HepG2 (cell line): ENCODE measurements around the gene SMPD1. TPM values are rescaled to one million over a fixed set of nuclear protein-coding genes. Genes with fewer than 3 reads are reported as not detected.
A peak's percentile ranks its signal among the peaks of the same experiment; 100 is the strongest.

ENCODE experiments used
- ATAC-seq: fragments of 200-7000 bp; cut with Tn5 transposase; 3 replicates; pipeline ENCODE4 v1.9.1; 2020; ENCODE audit warnings: mild to moderate bottlenecking, moderate library complexity
- BruUV-seq: library from RNA; stranded (reverse); fragments of 400-500 nt; replicated peaks from 2 replicates; lab custom pipeline; 2021; lab: Mats Ljungman, UMichigan
- CTCF ChIA-PET: fragments of 300-600 bp; formaldehyde crosslinking; extraction: SDS; loops from one replicate; lab custom pipeline; 2021; ENCODE audit warnings: low total read pairs, inconsistent platforms, low intra/inter-chr PET ratio; lab: Yijun Ruan, JAX
- POLR2A ChIA-PET: fragments of 350-600 bp; sonication (Branson Sonifier 250); formaldehyde crosslinking; loops from one replicate; lab custom pipeline; 2020; ENCODE audit warnings: antibody characterized with exemption, inconsistent platforms; lab: Yijun Ruan, JAX
- DNase-seq: peaks from one replicate; pipeline ENCODE4 v3.0.0-alpha.2; 2015; ENCODE audit warnings: low spot score
- FAIRE-seq: peaks from 3 replicates; lab custom pipeline; 2011; peaks lifted over from hg19 to GRCh38; lab: Jason Lieb, UNC
- H2AFZ ChIP-seq: one replicate; pipeline ENCODE4 v1.6.1; 2011; ENCODE audit warnings: low read length, inconsistent platforms
- H3K27ac ChIP-seq: fragments of 300-600 bp; 3 replicates; pipeline ENCODE4 v1.8.0; 2011; ENCODE audit warnings: mixed run types, mild to moderate bottlenecking, mixed read lengths, low read length, inconsistent platforms; ENCODE audit not compliant: insufficient read depth; ENCODE audit errors: extremely low read length
- H3K27me3 ChIP-seq, 2 experiments: fragments of 200-600 bp in 1 of 2; 2 replicates in 1 of 2; 3 replicates in 1 of 2; pipeline versions ENCODE4 v1.6.0 to v1.8.0; 2011; ENCODE audit warnings: low read length in 2 of 2, mild to moderate bottlenecking in 2 of 2, moderate library complexity in 2 of 2, inconsistent platforms in 1 of 2; ENCODE audit not compliant: insufficient read depth in 2 of 2, control insufficient read depth in 1 of 2
- H3K36me3 ChIP-seq, 2 experiments: fragments of 200-600 bp in 1 of 2; replicated peaks in 1 of 2; 2 replicates in 1 of 2; 3 replicates in 1 of 2; pipeline versions ENCODE4 v1.5.1 to v1.8.0; 2011; ENCODE audit warnings: low read length in 2 of 2, inconsistent platforms in 1 of 2; ENCODE audit not compliant: insufficient read depth in 2 of 2, control insufficient read depth in 1 of 2
- H3K4me1 ChIP-seq: 2 replicates; pipeline ENCODE4 v1.5.1; 2012; ENCODE audit warnings: low read length, inconsistent platforms; ENCODE audit not compliant: insufficient read depth
- H3K4me2 ChIP-seq: 2 replicates; pipeline ENCODE4 v1.6.0; 2011; ENCODE audit warnings: low read depth, low read length, inconsistent platforms
- H3K4me3 ChIP-seq, 3 experiments: fragments of 200-600 bp in 1 of 3; sonication (generic), shearing (Covaris generic) in 1 of 3; replicated peaks in 1 of 3; 2 replicates each; pipeline ENCODE4 v1.5.1; 2011 to 2016; ENCODE audit warnings: low read length in 3 of 3, inconsistent platforms in 2 of 3, low read depth in 2 of 3, mild to moderate bottlenecking in 2 of 3, control low read depth in 1 of 3, mixed read lengths in 1 of 3; ENCODE audit not compliant: insufficient read depth in 1 of 3
- H3K79me2 ChIP-seq: one replicate; pipeline ENCODE4 v1.6.1; 2011; ENCODE audit warnings: low read length, inconsistent platforms; ENCODE audit not compliant: insufficient read depth
- H3K9ac ChIP-seq: 2 replicates; pipeline ENCODE4 v1.6.0; 2011; ENCODE audit warnings: mild to moderate bottlenecking, low read depth, low read length, inconsistent platforms; ENCODE audit not compliant: insufficient read depth
- H3K9me3 ChIP-seq: 2 replicates; pipeline ENCODE4 v1.5.1; 2012; ENCODE audit warnings: mild to moderate bottlenecking, low read length
- H4K20me1 ChIP-seq: 2 replicates; pipeline ENCODE4 v1.6.0; 2011; ENCODE audit warnings: inconsistent platforms, mild to moderate bottlenecking, low read length, moderate library complexity; ENCODE audit not compliant: insufficient read depth
- CCAR2 ChIP-seq: fragments of 200-400 bp; formaldehyde crosslinking; optimal IDR thresholded peaks from 2 replicates; pipeline ENCODE3; 2018; ENCODE audit warnings: low read depth, mild to moderate bottlenecking, low read length, moderate library complexity
- CENPX ChIP-seq: sonication (generic); formaldehyde crosslinking; IDR thresholded peaks from 2 replicates; pipeline ENCODE4 v1.9.0; 2021; ENCODE audit warnings: mild to moderate bottlenecking, missing genetic modification reagents, moderate library complexity
- EEA1 ChIP-seq: sonication (generic); formaldehyde crosslinking; IDR thresholded peaks from 2 replicates; pipeline ENCODE4 v1.5.1; 2020; ENCODE audit warnings: mild to moderate bottlenecking, missing genetic modification reagents, borderline replicate concordance
- FOXA1 ChIP-seq, 2 experiments: fragments of 450-650 bp in 1 of 2; sonication (generic) in 1 of 2; formaldehyde crosslinking in 1 of 2; IDR thresholded peaks; 2 replicates each; pipeline versions ENCODE4 v1.4.0 to v1.6.1; 2016 to 2020; ENCODE audit warnings: missing genetic modification reagents in 1 of 2
- GATAD2A ChIP-seq: IDR thresholded peaks from 2 replicates; pipeline ENCODE4 v1.6.1; 2016
- ISL2 ChIP-seq: sonication (generic); formaldehyde crosslinking; IDR thresholded peaks from 2 replicates; pipeline ENCODE4 v1.5.0; 2020; ENCODE audit warnings: missing genetic modification reagents
- KAT8 ChIP-seq: IDR thresholded peaks from 2 replicates; pipeline ENCODE4 v1.6.1; 2016; ENCODE audit warnings: missing genetic modification reagents, missing compliant biosample characterization
- NCOA2 ChIP-seq: sonication (generic); formaldehyde crosslinking; IDR thresholded peaks from 2 replicates; pipeline ENCODE4 v1.8.0; 2022; ENCODE audit warnings: inconsistent platforms
- NR2F2 ChIP-seq: IDR thresholded peaks from 2 replicates; pipeline ENCODE4 v1.6.1; 2012; ENCODE audit warnings: low read depth, inconsistent platforms, borderline replicate concordance
- PHB2 ChIP-seq: fragments of 450-650 bp; IDR thresholded peaks from 2 replicates; pipeline ENCODE4 v1.6.1; 2018; ENCODE audit not compliant: partially characterized antibody
- POLR2AphosphoS2 ChIP-seq: IDR thresholded peaks from 2 replicates; pipeline ENCODE4 v1.6.1; 2011; ENCODE audit warnings: low read depth, low read length, improper control_type of control experiment
- SCMH1 ChIP-seq: sonication (generic); formaldehyde crosslinking; IDR thresholded peaks from 2 replicates; pipeline ENCODE4 v1.9.0; 2021; ENCODE audit warnings: missing genetic modification reagents, mild to moderate bottlenecking, borderline replicate concordance
- SMYD3 ChIP-seq: sonication (generic); formaldehyde crosslinking; IDR thresholded peaks from 2 replicates; pipeline ENCODE4 v1.8.1; 2023; ENCODE audit warnings: mild to moderate bottlenecking, missing genetic modification reagents
- SOX13 ChIP-seq, 3 experiments: fragments of 450-650 bp in 1 of 3; sonication (generic) in 1 of 3; formaldehyde crosslinking in 1 of 3; IDR thresholded peaks in 2 of 3; conservative IDR thresholded peaks in 1 of 3; 2 replicates each; pipeline versions ENCODE4 v1.5.0 to v1.6.1; 2016 to 2020; ENCODE audit warnings: antibody characterized with exemption in 1 of 3, mild to moderate bottlenecking in 1 of 3, missing compliant biosample characterization in 1 of 3, missing genetic modification reagents in 1 of 3, moderate library complexity in 1 of 3
- SOX5 ChIP-seq: IDR thresholded peaks from 2 replicates; pipeline ENCODE4 v1.6.1; 2016; ENCODE audit warnings: borderline replicate concordance
- THAP11 ChIP-seq: IDR thresholded peaks from 2 replicates; pipeline ENCODE4 v1.6.1; 2016; ENCODE audit warnings: missing biosample characterization, missing genetic modification reagents
- ZBTB3 ChIP-seq: sonication (generic); formaldehyde crosslinking; IDR thresholded peaks from 2 replicates; pipeline ENCODE4 v1.4.0; 2020; ENCODE audit warnings: low read depth, mild to moderate bottlenecking, moderate library complexity, missing genetic modification reagents, borderline replicate concordance
- ZBTB42 ChIP-seq: sonication (generic); formaldehyde crosslinking; IDR thresholded peaks from 2 replicates; pipeline ENCODE4 v1.5.0; 2020; ENCODE audit warnings: mild to moderate bottlenecking, missing genetic modification reagents
- ZC3H13 ChIP-seq: sonication (generic); formaldehyde crosslinking; IDR thresholded peaks from 2 replicates; pipeline ENCODE4 v1.8.1; 2023; ENCODE audit warnings: mild to moderate bottlenecking, missing genetic modification reagents, moderate library complexity
- ZFYVE20 ChIP-seq: sonication (generic); formaldehyde crosslinking; IDR thresholded peaks from 2 replicates; pipeline ENCODE4 v1.8.0; 2023; ENCODE audit warnings: low read depth, mild to moderate bottlenecking, moderate library complexity, missing genetic modification reagents, borderline replicate concordance
- ZMAT3 ChIP-seq: sonication (generic); formaldehyde crosslinking; conservative IDR thresholded peaks from 2 replicates; pipeline ENCODE4 v1.7.0; 2021; ENCODE audit warnings: missing genetic modification reagents
- ZMYM4 ChIP-seq: sonication (generic); formaldehyde crosslinking; IDR thresholded peaks from 2 replicates; pipeline ENCODE4 v1.8.1; 2023; ENCODE audit warnings: mild to moderate bottlenecking, missing genetic modification reagents
- ZNF772 ChIP-seq: sonication (generic); formaldehyde crosslinking; IDR thresholded peaks from 2 replicates; pipeline ENCODE4 v1.5.0; 2020; ENCODE audit warnings: mild to moderate bottlenecking, missing genetic modification reagents
- WGBS: methylation state at CpG from one replicate; pipeline ENCODE4 v1.1.6; 2017; ENCODE audit warnings: low lambda C conversion rate; 5-methylcytosine and 5-hydroxymethylcytosine counted together
- in situ Hi-C: cut with HindIII; loops from 2 replicates; pipeline ENCODE4 v1.10.0; 2017; ENCODE audit warnings: low pct_unique_long_range_greater_than_20kb; ENCODE audit not compliant: extremely low pct_ligation_motif_present
- intact Hi-C: fragments of 100-400 bp; cut with micrococcal nuclease; formaldehyde crosslinking; loops from one replicate; pipeline ENCODE4 v1.10.0; 2022; ENCODE audit not compliant: unreplicated experiment
- polyA plus RNA-seq, 8 experiments: library from polyadenylated mRNA; depleted of rRNA in 3 of 8; stranded (reverse) in 7 of 8; unstranded in 1 of 8; fragments of >200 nt; fragmentation: Illumina TruSeq in 4 of 8; extraction: Trizol in 4 of 8; gene quantifications; 2 replicates each; pipeline versions ENCODE4 v1.2.1 to v1.2.3, GENCODE V29; 2011 to 2016; ENCODE audit warnings: low read depth in 4 of 8, missing spikeins in 1 of 8, mixed read lengths in 1 of 8; ENCODE audit not compliant: insufficient read depth in 1 of 8
- total RNA-seq, 5 experiments: library from RNA; depleted of rRNA; stranded (reverse); fragments of >200 nt; fragmentation: Illumina TruSeq; extraction: Trizol; gene quantifications; 2 replicates each; pipeline ENCODE4 v1.2.3, GENCODE V29; 2016; ENCODE audit warnings: low read depth in 1 of 5
- TF ChIP-seq, protein P1 (sequence below): sonication (generic); formaldehyde crosslinking; IDR thresholded peaks from 2 replicates; pipeline ENCODE4 v1.8.0; 2022; ENCODE audit warnings: missing genetic modification reagents, low read depth, mild to moderate bottlenecking, borderline replicate concordance
- TF ChIP-seq, protein P2 (sequence below): sonication (generic); formaldehyde crosslinking; conservative IDR thresholded peaks from 2 replicates; pipeline ENCODE4 v1.4.0; 2020; ENCODE audit warnings: missing genetic modification reagents

Gene SMPD1
- total and polyA plus RNA-seq, 2 of the 13 experiments (the other 11 are each of a cell fraction or from before 2014, with no cell fraction given) = 6.3 to 8.4 TPM

DNA sequence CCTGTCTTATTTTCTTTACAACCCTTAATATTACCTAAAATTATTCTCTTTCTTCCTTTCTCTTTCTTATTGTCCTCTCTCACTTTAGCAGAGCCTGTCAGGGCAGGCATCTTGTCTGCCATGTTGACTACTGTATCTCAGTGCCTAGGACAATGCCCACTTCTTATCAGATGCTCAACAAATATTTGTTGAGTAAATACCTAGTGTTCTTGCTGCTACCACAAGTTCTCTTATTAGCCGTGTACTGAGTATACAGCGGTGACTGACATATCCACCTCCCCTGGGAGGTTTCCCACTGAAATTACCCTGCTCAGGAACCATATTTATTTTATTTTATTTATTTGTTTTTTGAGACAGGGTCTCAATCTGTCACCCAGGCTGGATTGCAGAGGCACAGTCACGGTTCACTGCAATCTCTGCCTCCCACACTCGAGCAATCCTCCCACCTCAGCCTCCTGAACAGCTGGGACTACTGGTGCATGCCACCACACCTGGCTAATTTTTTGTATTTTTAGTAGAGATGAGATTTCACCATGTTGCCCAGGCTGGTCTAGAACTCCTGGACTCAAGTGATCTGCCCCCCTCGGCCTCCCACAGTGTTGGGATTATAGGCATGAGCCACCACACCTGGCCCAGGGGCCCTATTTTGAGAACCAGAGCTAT is 43.9 kb downstream of the SMPD1 start:
- ChIA-PET POLR2A (no interaction called here), CTCF (no interaction called here)
- no peak overlapping the region for H3K4me2 ChIP-seq
- no peak overlapping the region for H3K9ac ChIP-seq
- in situ Hi-C loops = no loop called here
- no peaks in the 10 kb centered on the region for H3K9me3 ChIP-seq
- H3K79me2 ChIP-seq = no peaks in the 10 kb centered on the region
- no peak overlapping the region for H3K4me3 ChIP-seq
- FAIRE-seq (no peak), DNase-seq (peak; percentile 32), ATAC-seq (peak; percentile 55; the same call in 2 of the 3 replicates)
- intact Hi-C loops = no loop called here
- peaks cover 16% of the 10 kb centered on the region for H3K4me1 ChIP-seq
- H4K20me1 ChIP-seq = no peaks in the 10 kb centered on the region
- 22% methylated on average over 5 of the region's 5 CpGs for WGBS
- BruUV-seq = no TSS peak
- H3K27ac ChIP-seq = no peak overlapping the region
- H3K36me3 ChIP-seq = no peaks in the 10 kb centered on the region
- H3K27me3 ChIP-seq = no peaks in the 10 kb centered on the region
- H2AFZ ChIP-seq = no peak overlapping the region
- no peak for TF ChIP-seq SCMH1 (CRISPR knock-in tag)
- no peak for TF ChIP-seq SOX13 (IDR thresholded peaks at IDR 0.05)
- peak in 1 of 2 experiments; percentile 83; a peak in 1 of 4 replicates for TF ChIP-seq SOX13 (CRISPR knock-in tag; conservative IDR thresholded peaks at IDR 0.05 in 1 of 2, IDR thresholded peaks at IDR 0.05 in 1 of 2)
- no peak for TF ChIP-seq ZNF772 (CRISPR knock-in tag)
- no peak for TF ChIP-seq ZC3H13 (CRISPR knock-in tag)
- no peak for TF ChIP-seq EEA1 (CRISPR knock-in tag)
- no peak for TF ChIP-seq THAP11 (CRISPR knock-in tag)
- TF ChIP-seq ZMYM4 (CRISPR knock-in tag) = no peak
- TF ChIP-seq PHB2 = no peak
- TF ChIP-seq ZMAT3 = no peak
- TF ChIP-seq SMYD3 (CRISPR knock-in tag) = no peak
- TF ChIP-seq, protein P1, sequence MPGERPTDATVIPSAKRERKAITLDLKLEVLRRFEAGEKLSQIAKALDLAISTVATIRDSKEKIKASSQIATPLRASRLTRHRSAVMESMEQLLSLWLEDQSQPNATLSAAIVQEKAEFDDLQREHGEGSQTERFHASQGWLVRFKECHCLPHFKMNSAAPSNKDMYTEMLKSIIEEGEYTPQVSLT (CRISPR knock-in tag) = no peak
- no peak for TF ChIP-seq NR2F2
- TF ChIP-seq POLR2AphosphoS2 = no peak
- 0 out of 2 replicates have a peak, but pooled peaks have one; percentile 28 for TF ChIP-seq GATAD2A (CRISPR knock-in tag)
- no peak for TF ChIP-seq ZFYVE20 (CRISPR knock-in tag)
- TF ChIP-seq, protein P2, sequence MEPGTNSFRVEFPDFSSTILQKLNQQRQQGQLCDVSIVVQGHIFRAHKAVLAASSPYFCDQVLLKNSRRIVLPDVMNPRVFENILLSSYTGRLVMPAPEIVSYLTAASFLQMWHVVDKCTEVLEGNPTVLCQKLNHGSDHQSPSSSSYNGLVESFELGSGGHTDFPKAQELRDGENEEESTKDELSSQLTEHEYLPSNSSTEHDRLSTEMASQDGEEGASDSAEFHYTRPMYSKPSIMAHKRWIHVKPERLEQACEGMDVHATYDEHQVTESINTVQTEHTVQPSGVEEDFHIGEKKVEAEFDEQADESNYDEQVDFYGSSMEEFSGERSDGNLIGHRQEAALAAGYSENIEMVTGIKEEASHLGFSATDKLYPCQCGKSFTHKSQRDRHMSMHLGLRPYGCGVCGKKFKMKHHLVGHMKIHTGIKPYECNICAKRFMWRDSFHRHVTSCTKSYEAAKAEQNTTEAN (CRISPR knock-in tag) = no peak
- no peak for TF ChIP-seq KAT8
- no peak for TF ChIP-seq ISL2 (CRISPR knock-in tag)
- no peak for TF ChIP-seq CENPX (CRISPR knock-in tag)
- peak; percentile 36; the same call in 1 of the 2 replicates for TF ChIP-seq SOX5 (CRISPR knock-in tag)
- TF ChIP-seq CCAR2 = no peak
- TF ChIP-seq FOXA1 (IDR thresholded peaks at IDR 0.05) = no peak
- TF ChIP-seq FOXA1 (CRISPR knock-in tag; IDR thresholded peaks at IDR 0.05) = peak; percentile 62; the same call in 1 of the 2 replicates
- no peak for TF ChIP-seq ZBTB3 (CRISPR knock-in tag)
- TF ChIP-seq NCOA2 = no peak
- no peak for TF ChIP-seq ZBTB42 (CRISPR knock-in tag)
